ENCODE data around the gene CLCN6. TPM values are rescaled to one million over a fixed set of nuclear protein-coding genes. Genes with fewer than 3 reads are reported as not detected.

CLCN6 gene
- total RNA-seq, 1 donor from 2014 or later, result 30.4 TPM

- no peaks in the 10 kb centered on the region for H3K36me3 Mint-ChIP-seq (ENCODE audit: unreplicated experiment)
- no peak overlapping the region for H3K27ac Mint-ChIP-seq (ENCODE audit: unreplicated experiment)
- peaks cover 5% of the 10 kb centered on the region for H3K4me1 Mint-ChIP-seq (ENCODE audit: unreplicated experiment)
- no peak for DNase-seq (ENCODE audit: extremely low spot score, unreplicated experiment)
- H3K9me3 Mint-ChIP-seq (ENCODE audit: unreplicated experiment), result no peaks in the 10 kb centered on the region
- no peak for TF ChIP-seq CTCF (IDR thresholded peaks at IDR 0.05)
- H3K27me3 Mint-ChIP-seq (ENCODE audit: unreplicated experiment), result peaks cover 26% of the 10 kb centered on the region
- no peak overlapping the region for H3K4me3 Mint-ChIP-seq (ENCODE audit: unreplicated experiment)
Measured at GRCh38 chr1:11764115-11764514, 41.9 kb upstream of the CLCN6 start.

GRCh38 chr1:11764519-11764918, 41.5 kb upstream of the CLCN6 start:
- Mint-ChIP-seq H3K4me1 (ENCODE audit: unreplicated experiment) (peaks cover 5% of the 10 kb centered on the region), H3K9me3 (ENCODE audit: unreplicated experiment) (no peaks in the 10 kb centered on the region), H3K36me3 (ENCODE audit: unreplicated experiment) (no peaks in the 10 kb centered on the region), H3K4me3 (ENCODE audit: unreplicated experiment) (no peak overlapping the region), H3K27me3 (ENCODE audit: unreplicated experiment) (peaks cover 26% of the 10 kb centered on the region), H3K27ac (ENCODE audit: unreplicated experiment) (no peak overlapping the region)
- DNase-seq (ENCODE audit: extremely low spot score, unreplicated experiment), result no peak
- TF ChIP-seq CTCF (IDR thresholded peaks at IDR 0.05), result no peak

GRCh38 chr1:11765661-11766428, 40.1 kb upstream of the CLCN6 start:
- peaks cover 17% of the 10 kb centered on the region for H3K27me3 Mint-ChIP-seq (ENCODE audit: unreplicated experiment)
- H3K27ac Mint-ChIP-seq (ENCODE audit: unreplicated experiment), result no peak overlapping the region
- no peak overlapping the region for H3K4me3 Mint-ChIP-seq (ENCODE audit: unreplicated experiment)
- peaks cover 5% of the 10 kb centered on the region for H3K4me1 Mint-ChIP-seq (ENCODE audit: unreplicated experiment)
- no peak for TF ChIP-seq CTCF (IDR thresholded peaks at IDR 0.05)
- no peaks in the 10 kb centered on the region for H3K36me3 Mint-ChIP-seq (ENCODE audit: unreplicated experiment)
- no peaks in the 10 kb centered on the region for H3K9me3 Mint-ChIP-seq (ENCODE audit: unreplicated experiment)
- no peak for DNase-seq (ENCODE audit: extremely low spot score, unreplicated experiment)

GRCh38 chr1:11766429-11766776, 39.6 kb upstream of the CLCN6 start:
- no peak for TF ChIP-seq CTCF (IDR thresholded peaks at IDR 0.05)
- no peaks in the 10 kb centered on the region for H3K36me3 Mint-ChIP-seq (ENCODE audit: unreplicated experiment)
- no peak overlapping the region for H3K27ac Mint-ChIP-seq (ENCODE audit: unreplicated experiment)
- H3K4me3 Mint-ChIP-seq (ENCODE audit: unreplicated experiment), result no peak overlapping the region
- DNase-seq (ENCODE audit: extremely low spot score, unreplicated experiment), result no peak
- H3K9me3 Mint-ChIP-seq (ENCODE audit: unreplicated experiment), result no peaks in the 10 kb centered on the region
- peaks cover 5% of the 10 kb centered on the region for H3K4me1 Mint-ChIP-seq (ENCODE audit: unreplicated experiment)
- peaks cover 13% of the 10 kb centered on the region for H3K27me3 Mint-ChIP-seq (ENCODE audit: unreplicated experiment)

- no peak for DNase-seq (ENCODE audit: extremely low spot score, unreplicated experiment)
- no peaks in the 10 kb centered on the region for H3K36me3 Mint-ChIP-seq (ENCODE audit: unreplicated experiment)
- TF ChIP-seq CTCF (IDR thresholded peaks at IDR 0.05), result no peak
- no peaks in the 10 kb centered on the region for H3K27me3 Mint-ChIP-seq (ENCODE audit: unreplicated experiment)
- no peaks in the 10 kb centered on the region for H3K9me3 Mint-ChIP-seq (ENCODE audit: unreplicated experiment)
- H3K4me3 Mint-ChIP-seq (ENCODE audit: unreplicated experiment), result no peak overlapping the region
- H3K4me1 Mint-ChIP-seq (ENCODE audit: unreplicated experiment), result peaks cover 4% of the 10 kb centered on the region
- H3K27ac Mint-ChIP-seq (ENCODE audit: unreplicated experiment), result no peak overlapping the region
Measured at GRCh38 chr1:11767922-11768704, 37.9 kb upstream of the CLCN6 start.
